Bronchial epithelial cell (primary cell): Measurements from ENCODE around the gene GSTO2. TPM values are rescaled to one million over a fixed set of nuclear protein-coding genes. Genes with fewer than 3 reads are reported as not detected.

Source experiments
- DNase-seq: peaks from one replicate; pipeline ENCODE4 v3.0.0-alpha.2; 2010; ENCODE audit warnings: low read depth
- FAIRE-seq: peaks from 2 replicates; lab custom pipeline; 2011; peaks lifted over from hg19 to GRCh38; lab: Jason Lieb, UNC
- H3K27me3 ChIP-seq: 2 replicates; pipeline ENCODE4 v1.5.1; 2011; ENCODE audit warnings: low read length; ENCODE audit not compliant: control insufficient read depth, insufficient read depth
- H3K36me3 ChIP-seq: 2 replicates; pipeline ENCODE4 v1.5.1; 2011; ENCODE audit warnings: low read length; ENCODE audit not compliant: control insufficient read depth, insufficient read depth
- H3K4me3 ChIP-seq: 2 replicates; pipeline ENCODE4 v1.5.1; 2011; ENCODE audit warnings: mild to moderate bottlenecking, low read depth, low read length, control low read depth
- CTCF ChIP-seq: IDR thresholded peaks from 2 replicates; pipeline ENCODE4 v1.5.1; 2011; ENCODE audit warnings: mild to moderate bottlenecking, moderate library complexity, low read length, control low read depth, inconsistent platforms; ENCODE audit not compliant: insufficient read depth, severe bottlenecking
- total RNA-seq: library from RNA; depleted of rRNA; stranded (reverse); fragments of >200 nt; gene quantifications from 2 replicates; pipeline ENCODE4 v1.2.1, GENCODE V29; 2014

Gene GSTO2
- total RNA-seq, 1 donor from 2014 or later: 24.7 TPM

DNA sequence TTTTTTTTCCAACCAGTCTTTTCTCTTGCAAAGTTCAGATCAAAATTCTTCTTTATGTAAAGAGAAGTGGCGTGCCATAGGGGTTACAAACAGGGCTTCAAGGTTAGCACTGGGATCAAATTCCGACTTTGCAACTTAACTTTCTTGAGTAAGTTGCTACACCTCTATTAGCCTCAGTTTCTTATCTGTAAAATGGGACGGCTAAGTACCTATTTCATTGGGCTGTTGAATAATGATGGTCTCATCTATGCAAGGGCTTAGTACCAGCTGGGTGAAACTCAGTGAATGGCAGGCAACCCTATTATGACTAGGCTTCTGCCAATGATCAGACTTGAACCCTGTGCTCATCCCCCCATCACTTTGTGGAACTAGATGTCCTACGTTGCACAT is 35.4 kb downstream of the GSTO2 start:
- no peak for TF ChIP-seq CTCF
- no peak for DNase-seq
- Histone ChIP-seq H3K27me3 (no peaks in the 10 kb centered on the region), H3K4me3 (no peak overlapping the region), H3K36me3 (no peaks in the 10 kb centered on the region)
- FAIRE-seq: no peak

DNA sequence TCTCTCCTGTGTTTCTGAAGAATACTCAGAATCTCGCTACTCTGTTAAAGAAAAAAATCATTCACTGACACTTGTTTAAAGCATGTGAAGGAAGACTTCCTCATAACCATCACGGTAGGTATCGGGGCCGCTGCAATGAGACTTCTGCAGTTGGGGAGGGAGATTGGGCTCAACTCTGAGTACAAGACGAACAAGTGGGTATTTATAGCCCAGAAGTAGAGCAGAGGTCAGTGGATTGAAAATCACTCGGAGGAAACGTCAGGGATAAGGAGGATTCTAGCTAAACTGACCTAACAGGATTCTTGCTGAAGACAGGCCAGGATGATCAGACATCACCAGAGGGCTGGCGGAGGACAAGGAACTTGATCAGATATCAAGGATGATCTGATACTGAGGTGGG is 35.9 kb downstream of the GSTO2 start:
- FAIRE-seq (no peak), DNase-seq (no peak)
- H3K36me3 ChIP-seq: no peaks in the 10 kb centered on the region
- H3K4me3 ChIP-seq: no peak overlapping the region
- no peaks in the 10 kb centered on the region for H3K27me3 ChIP-seq
- TF ChIP-seq CTCF: no peak

GRCh38 chr10:104306897-104307296 is 37.9 kb downstream of the GSTO2 start:
- no peak for FAIRE-seq
- H3K27me3 ChIP-seq: no peaks in the 10 kb centered on the region
- peaks cover 3% of the 10 kb centered on the region for H3K36me3 ChIP-seq
- no peak for TF ChIP-seq CTCF
- H3K4me3 ChIP-seq: no peak overlapping the region
- DNase-seq: no peak

- Histone ChIP-seq H3K36me3 (peaks cover 4% of the 10 kb centered on the region), H3K4me3 (no peak overlapping the region), H3K27me3 (no peaks in the 10 kb centered on the region)
- no peak for TF ChIP-seq CTCF
- FAIRE-seq: no peak
- no peak for DNase-seq
Measured at GRCh38 chr10:104307576-104308438, 38.8 kb downstream of the GSTO2 start.

GRCh38 chr10:104308439-104308903 is 39.5 kb downstream of the GSTO2 start:
- Histone ChIP-seq H3K36me3 (peaks cover 10% of the 10 kb centered on the region), H3K4me3 (no peak overlapping the region), H3K27me3 (no peaks in the 10 kb centered on the region)
- DNase-seq: no peak
- FAIRE-seq: no peak
- TF ChIP-seq CTCF: no peak
